ENCODE measurements around the gene UBXN11. TPM values are rescaled to one million over a fixed set of nuclear protein-coding genes. Genes with fewer than 3 reads are reported as not detected.

The UBXN11 gene
- total and polyA plus RNA-seq, 2 of the 13 experiments (the other 11 are each of a cell fraction or from before 2014, with no cell fraction given) = 9.3 to 10.4 TPM

- TF ChIP-seq TFE3 (CRISPR knock-in tag; IDR thresholded peaks at IDR 0.05) (no peak; the same call in 1 of the 2 replicates), PRDM4 (CRISPR knock-in tag; IDR thresholded peaks at IDR 0.05; ENCODE audit: borderline replicate concordance) (no peak), ZNF607 (CRISPR knock-in tag; IDR thresholded peaks at IDR 0.05; ENCODE audit: borderline replicate concordance) (peak; percentile 69; the same call in 1 of the 2 replicates), HOXA7 (CRISPR knock-in tag; IDR thresholded peaks at IDR 0.05) (no peak), ZNF761 (CRISPR knock-in tag; conservative IDR thresholded peaks at IDR 0.05) (peak; percentile 90; the same call in 1 of the 2 replicates), GTF2F1 (IDR thresholded peaks at IDR 0.05; ENCODE audit: low read length) (no peak; the same call in 1 of the 2 replicates), YY1 (IDR thresholded peaks at IDR 0.05; ENCODE audit: insufficient read depth, insufficient replicate concordance, low read depth, low read length) (peak; percentile 67), ZNF670 (CRISPR knock-in tag; IDR thresholded peaks at IDR 0.05; ENCODE audit: borderline replicate concordance) (no peak), ZNF501 (CRISPR knock-in tag; IDR thresholded peaks at IDR 0.05) (no peak), ONECUT2 (CRISPR knock-in tag; IDR thresholded peaks at IDR 0.05) (no peak), E2F2 (CRISPR knock-in tag; IDR thresholded peaks at IDR 0.05; ENCODE audit: borderline replicate concordance) (no peak), FOXC1 (CRISPR knock-in tag; IDR thresholded peaks at IDR 0.05; ENCODE audit: borderline replicate concordance) (no peak), ZSCAN5A (CRISPR knock-in tag; IDR thresholded peaks at IDR 0.05; ENCODE audit: borderline replicate concordance) (peak; percentile 88; the same call in 1 of the 2 replicates), CREBL2 (CRISPR knock-in tag; IDR thresholded peaks at IDR 0.05; ENCODE audit: borderline replicate concordance) (no peak), HBP1 (CRISPR knock-in tag; IDR thresholded peaks at IDR 0.05; ENCODE audit: low read depth) (0 out of 2 replicates have a peak, but pooled peaks have one; percentile 71), ZNF780A (CRISPR knock-in tag; IDR thresholded peaks at IDR 0.05) (no peak), ZNF776 (CRISPR knock-in tag; IDR thresholded peaks at IDR 0.05) (no peak)
Observed at GRCh38 chr1:26350701-26351589, 44.5 kb upstream of the UBXN11 start (continued).
